H1 (cell line): ENCODE results near the gene NTRK2. TPM values are rescaled to one million over a fixed set of nuclear protein-coding genes. Genes with fewer than 3 reads are reported as not detected.

Experiments used
- CHD2 ChIP-seq: IDR thresholded peaks from 2 replicates; pipeline ENCODE4 v1.6.1; 2012; ENCODE audit warnings: low read length, improper control_type of control experiment
- CTCF ChIP-seq, 3 experiments: IDR thresholded peaks; 1 replicate in 2 of 3; 2 replicates in 1 of 3; pipeline versions ENCODE4 v1.5.1 to v1.6.1; 2011; ENCODE audit warnings: low read length in 3 of 3, mild to moderate bottlenecking in 3 of 3, inconsistent platforms in 2 of 3, low read depth in 1 of 3, moderate library complexity in 1 of 3; ENCODE audit not compliant: insufficient read depth in 1 of 3; ENCODE audit errors: control extremely low read depth in 1 of 3
- FOSL1 ChIP-seq: IDR thresholded peaks from 2 replicates; pipeline ENCODE4 v1.6.1; 2011; ENCODE audit warnings: mild to moderate bottlenecking, low read depth, low read length, moderate library complexity; ENCODE audit not compliant: insufficient read depth
- HDAC6 ChIP-seq: IDR thresholded peaks from one replicate; pipeline ENCODE4 v1.7.1; 2012; ENCODE audit warnings: low read depth, mild to moderate bottlenecking, inconsistent platforms, low read length, moderate library complexity
- JUN ChIP-seq: IDR thresholded peaks from 2 replicates; pipeline ENCODE4 v1.6.1; 2011; ENCODE audit warnings: low read depth, mild to moderate bottlenecking, improper control_type of control experiment, low read length
- PHF8 ChIP-seq: fragments of 200-600 bp; sonication (generic); conservative IDR thresholded peaks from 2 replicates; pipeline ENCODE4 v1.7.1; 2012; ENCODE audit warnings: low read depth, mild to moderate bottlenecking, inconsistent platforms, low read length, moderate library complexity
- RNF2 ChIP-seq: fragments of 200-900, 300-1000 bp; sonication (generic); IDR thresholded peaks from 2 replicates; pipeline ENCODE4 v1.7.1; 2016; ENCODE audit warnings: borderline replicate concordance, low read depth, mild to moderate bottlenecking, antibody characterized with exemption, low read length; ENCODE audit not compliant: poor library complexity, severe bottlenecking; ENCODE audit errors: missing control alignments
- USF2 ChIP-seq: IDR thresholded peaks from 2 replicates; pipeline ENCODE4 v1.6.1; 2011; ENCODE audit warnings: low read length, improper control_type of control experiment
- polyA plus RNA-seq, 7 experiments: library from polyadenylated mRNA; depleted of rRNA in 3 of 7; stranded (reverse) in 5 of 7; unstranded in 2 of 7; fragments of >200 nt in 5 of 7; fragments of 200-250 nt in 2 of 7; gene quantifications; 1 replicate in 5 of 7; 2 replicates in 1 of 7; 4 replicates in 1 of 7; pipeline versions ENCODE4 v1.2.1 to v1.2.3, GENCODE V29; 2011 to 2013; ENCODE audit warnings: missing spikeins in 2 of 7, mixed read lengths in 2 of 7
- total RNA-seq: library from RNA; stranded (reverse); fragmentation: NEBNext Ultra II Directional; extraction: Animal tissue kit (Norgen Biotek cat#: 25700); gene quantifications from 2 replicates; pipeline ENCODE4 v1.2.1, GENCODE V29; 2021

The NTRK2 gene
- total and polyA plus RNA-seq, 2 of the 8 experiments (the other 6 are each of a cell fraction or from before 2014, with no cell fraction given): 0.03 to 0.04 TPM

GRCh38 chr9:85055506-85056202 is 386.1 kb downstream of the NTRK2 start (continued):
- TF ChIP-seq CTCF (IDR thresholded peaks at IDR 0.05; ENCODE audit: control extremely low read depth in 1 of 3, insufficient read depth in 1 of 3, low read depth in 1 of 3, low read length in 3 of 3) (no peak), JUN (no peak), RNF2 (no peak), FOSL1 (no peak), USF2 (no peak), HDAC6 (no peak), CHD2 (no peak), PHF8 (no peak)
